Measurements from ENCODE around the gene VAT1.

GRCh38 chr17:42969001-42969581 is 53.1 kb downstream of the VAT1 start:
- TF ChIP-seq CTCF (IDR thresholded peaks at IDR 0.05; ENCODE audit: insufficient read depth, low read depth, low read length), result no peak
- TF ChIP-seq EZH2 (IDR thresholded peaks at IDR 0.05; ENCODE audit: insufficient read depth, low read length), result no peak

Measured in astrocyte (in vitro differentiated cells and primary cell).